ENCODE measurements around the gene IST1.
"Not testable (repeated sequence)": the region's sequence is repeated elsewhere in the genome, so short reads cannot be mapped to it uniquely, and the experiment has no call there.

The IST1 gene

GRCh38 chr16:71894921-71895678 lies at the start of gene IST1:
IST1 (plus strand) TSS chr16:71895531; CDS start chr16:71915641, 20,110 bp downstream.
- peak; percentile 95 for DNase-seq

GRCh38 chr16:71845639-71846430 lies 49.5 kb upstream of the IST1 start, which contains the start of gene ATXN1L:
ATXN1L (plus strand) TSS chr16:71845976; CDS start chr16:71849741, 3,765 bp downstream.
- DNase-seq = peak; percentile 88

GRCh38 chr16:71846431-71846830 lies 48.9 kb upstream of the IST1 start:
- no peak for DNase-seq

- DNase-seq = no peak
Measured at GRCh38 chr16:71847096-71847495, 48.2 kb upstream of the IST1 start.

GRCh38 chr16:71848622-71849021 lies 46.7 kb upstream of the IST1 start:
- DNase-seq = no peak

- DNase-seq = no peak
Measured at GRCh38 chr16:71851746-71852145, 43.6 kb upstream of the IST1 start.

- no peak for DNase-seq
Measured at GRCh38 chr16:71852158-71852557, 43.2 kb upstream of the IST1 start.

GRCh38 chr16:71852561-71852960 lies 42.8 kb upstream of the IST1 start:
- no peak for DNase-seq

- DNase-seq = no peak
Measured at GRCh38 chr16:71853413-71853812, 41.9 kb upstream of the IST1 start.

- DNase-seq = no peak
Measured at GRCh38 chr16:71854369-71854948, 40.9 kb upstream of the IST1 start.

- DNase-seq = no peak
Measured at GRCh38 chr16:71855937-71856662, 39.2 kb upstream of the IST1 start.

GRCh38 chr16:71859762-71860521 lies 35.4 kb upstream of the IST1 start:
- DNase-seq = no peak

GRCh38 chr16:71863995-71864394 lies 31.3 kb upstream of the IST1 start:
- no peak for DNase-seq

GRCh38 chr16:71865173-71865863 lies 30.0 kb upstream of the IST1 start:
- DNase-seq = no peak

GRCh38 chr16:71867175-71867574 lies 28.2 kb upstream of the IST1 start:
- not testable (repeated sequence) for DNase-seq

GRCh38 chr16:71867939-71868338 lies 27.4 kb upstream of the IST1 start:
- no peak for DNase-seq

GRCh38 chr16:71869089-71869488 lies 26.2 kb upstream of the IST1 start:
- no peak for DNase-seq

- no peak for DNase-seq
Measured at GRCh38 chr16:71870818-71871217, 24.5 kb upstream of the IST1 start.

- DNase-seq = no peak
Measured at GRCh38 chr16:71873199-71873598, 22.1 kb upstream of the IST1 start.

GRCh38 chr16:71878911-71879310 lies 16.4 kb upstream of the IST1 start:
- no peak for DNase-seq

- peak; percentile 91 for DNase-seq
Measured at GRCh38 chr16:71880176-71880575, 15.2 kb upstream of the IST1 start.
